D721Med (cell line): ENCODE measurements around the gene RTN4R.

Source experiments
- DNase-seq: peaks from one replicate; pipeline ENCODE4 v3.0.0; 2011; ENCODE audit warnings: low spot score; ENCODE audit not compliant: insufficient read length
- FAIRE-seq: peaks from 2 replicates; lab custom pipeline; 2011; peaks lifted over from hg19 to GRCh38; lab: Jason Lieb, UNC
- TF ChIP-seq, protein P1 (sequence below): IDR thresholded peaks from 2 replicates; pipeline ENCODE4 v1.5.1; 2012; ENCODE audit warnings: mild to moderate bottlenecking, control low read depth; ENCODE audit not compliant: insufficient read depth; ENCODE audit errors: missing control alignments

The RTN4R gene

GRCh38 chr22:20222764-20223420 lies 45.2 kb downstream of the RTN4R start:
- no peak for DNase-seq
- TF ChIP-seq, protein P1, sequence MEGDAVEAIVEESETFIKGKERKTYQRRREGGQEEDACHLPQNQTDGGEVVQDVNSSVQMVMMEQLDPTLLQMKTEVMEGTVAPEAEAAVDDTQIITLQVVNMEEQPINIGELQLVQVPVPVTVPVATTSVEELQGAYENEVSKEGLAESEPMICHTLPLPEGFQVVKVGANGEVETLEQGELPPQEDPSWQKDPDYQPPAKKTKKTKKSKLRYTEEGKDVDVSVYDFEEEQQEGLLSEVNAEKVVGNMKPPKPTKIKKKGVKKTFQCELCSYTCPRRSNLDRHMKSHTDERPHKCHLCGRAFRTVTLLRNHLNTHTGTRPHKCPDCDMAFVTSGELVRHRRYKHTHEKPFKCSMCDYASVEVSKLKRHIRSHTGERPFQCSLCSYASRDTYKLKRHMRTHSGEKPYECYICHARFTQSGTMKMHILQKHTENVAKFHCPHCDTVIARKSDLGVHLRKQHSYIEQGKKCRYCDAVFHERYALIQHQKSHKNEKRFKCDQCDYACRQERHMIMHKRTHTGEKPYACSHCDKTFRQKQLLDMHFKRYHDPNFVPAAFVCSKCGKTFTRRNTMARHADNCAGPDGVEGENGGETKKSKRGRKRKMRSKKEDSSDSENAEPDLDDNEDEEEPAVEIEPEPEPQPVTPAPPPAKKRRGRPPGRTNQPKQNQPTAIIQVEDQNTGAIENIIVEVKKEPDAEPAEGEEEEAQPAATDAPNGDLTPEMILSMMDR, result no peak
- FAIRE-seq, result no peak

DNA sequence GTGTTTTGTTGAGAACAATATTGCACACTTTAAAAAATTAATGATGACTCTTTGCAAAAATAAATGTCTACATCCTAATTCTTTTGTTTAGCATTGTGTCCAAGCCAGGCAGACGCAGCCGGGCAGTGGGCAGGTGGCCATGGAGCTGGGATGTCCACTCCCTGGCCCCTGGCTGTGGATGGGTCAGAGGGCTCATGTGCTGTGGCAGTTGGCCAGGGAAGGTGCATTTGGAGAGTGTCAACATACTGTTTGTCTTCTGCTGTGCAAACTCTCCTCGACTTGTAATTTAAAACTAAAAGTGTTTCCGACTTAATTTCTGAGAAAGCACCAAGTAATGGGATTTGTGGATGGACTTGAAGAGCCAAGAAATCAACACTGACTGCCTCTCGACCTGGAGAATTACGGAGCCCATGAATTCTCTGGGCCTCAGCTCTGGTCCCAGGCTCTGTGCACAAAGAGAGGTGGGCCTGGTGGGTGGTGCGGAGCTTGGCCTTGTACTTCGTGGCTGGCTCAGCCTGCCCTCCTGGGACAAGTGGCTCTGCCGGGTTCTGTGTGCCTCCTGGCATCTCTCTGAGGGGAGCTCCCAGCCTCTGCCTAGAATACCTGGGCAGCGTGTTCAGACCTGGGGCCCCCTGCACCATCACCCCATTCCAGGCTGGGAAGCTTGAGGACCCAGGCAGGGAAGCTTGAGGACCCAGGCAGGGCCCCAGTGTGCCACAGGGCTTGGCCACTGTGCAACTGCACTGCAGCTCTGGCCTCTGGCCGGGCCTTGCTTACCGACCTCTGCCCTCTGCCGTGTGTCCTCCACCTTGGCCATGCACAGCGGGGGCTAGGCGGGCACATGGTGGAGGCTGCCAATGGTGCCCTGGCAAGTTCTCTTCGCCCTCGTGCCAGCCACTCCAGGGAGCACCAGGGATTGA lies 46.4 kb downstream of the RTN4R start:
- no peak for DNase-seq
- TF ChIP-seq, protein P1, result no peak
- FAIRE-seq, result no peak

DNA sequence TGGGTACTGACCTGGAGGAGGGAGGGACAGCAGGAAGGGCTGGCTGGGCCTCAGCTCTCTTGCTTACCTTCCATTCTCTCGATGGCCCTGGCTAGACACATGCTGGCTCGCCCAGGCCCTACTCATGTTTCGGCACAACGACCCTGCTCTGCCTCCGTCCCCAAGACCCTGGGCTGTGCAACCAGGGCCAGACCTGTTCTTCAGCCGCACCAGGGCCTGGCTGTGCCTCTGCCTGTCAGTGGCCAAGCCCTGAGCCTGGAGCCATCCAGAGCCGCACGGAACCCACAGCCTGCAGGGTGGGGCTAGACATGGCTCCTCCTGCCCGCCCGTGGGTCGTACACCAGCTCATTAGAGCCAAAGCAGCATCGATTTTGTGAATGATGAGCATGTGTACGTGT lies 47.5 kb downstream of the RTN4R start:
- FAIRE-seq (no peak), DNase-seq (no peak)
- TF ChIP-seq, protein P1, result no peak

DNA sequence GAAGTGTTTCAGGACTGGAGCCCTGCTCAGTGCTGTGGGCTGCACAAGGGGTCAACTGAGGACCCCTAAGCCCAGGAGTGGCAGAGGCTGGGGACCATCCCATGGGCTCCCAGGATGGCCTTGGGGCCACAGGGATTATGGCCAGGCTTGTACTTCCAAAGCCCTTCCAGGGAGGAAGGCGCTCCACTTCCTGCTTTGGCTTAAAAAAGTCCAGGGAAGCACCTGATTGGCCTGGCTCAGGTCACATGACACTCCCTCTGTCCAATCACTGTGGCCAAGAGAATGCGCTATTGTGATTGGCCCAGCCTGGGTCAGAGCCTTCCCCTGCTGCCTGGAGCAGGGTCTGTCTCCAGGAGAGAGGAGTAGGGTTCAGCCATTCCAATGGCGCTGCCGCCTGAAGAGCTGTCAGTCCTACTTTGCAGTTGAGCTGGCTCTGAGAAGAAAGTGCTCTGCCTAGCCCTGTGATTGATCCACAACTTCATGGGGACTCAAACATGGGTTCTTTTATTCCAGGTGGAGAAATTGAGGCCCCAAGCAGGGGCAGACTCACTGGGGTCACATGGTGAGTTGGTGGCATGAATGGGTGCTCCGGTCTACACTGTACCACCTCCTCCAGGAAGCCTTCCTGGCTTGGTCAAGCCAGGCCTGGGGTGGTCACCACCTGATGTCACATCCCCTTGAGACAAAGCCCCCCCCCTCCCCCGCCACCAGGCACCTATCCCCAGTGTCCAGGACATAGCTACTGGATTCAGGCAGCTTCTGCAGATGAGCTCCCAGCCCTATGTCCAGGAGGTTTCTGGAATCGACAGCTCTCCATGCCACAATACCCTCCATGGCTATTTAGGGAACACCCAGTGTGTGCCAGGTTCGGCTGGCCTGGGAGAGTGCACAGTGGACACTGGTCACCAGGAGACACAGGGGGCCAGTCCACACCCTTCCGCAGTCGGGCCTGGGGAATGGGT lies 48.2 kb downstream of the RTN4R start:
- FAIRE-seq (no peak), DNase-seq (no peak)
- TF ChIP-seq, protein P1, result no peak

GRCh38 chr22:20218987-20219386 lies 49.1 kb downstream of the RTN4R start:
- DNase-seq (no peak), FAIRE-seq (no peak)
- TF ChIP-seq, protein P1, result no peak

DNA sequence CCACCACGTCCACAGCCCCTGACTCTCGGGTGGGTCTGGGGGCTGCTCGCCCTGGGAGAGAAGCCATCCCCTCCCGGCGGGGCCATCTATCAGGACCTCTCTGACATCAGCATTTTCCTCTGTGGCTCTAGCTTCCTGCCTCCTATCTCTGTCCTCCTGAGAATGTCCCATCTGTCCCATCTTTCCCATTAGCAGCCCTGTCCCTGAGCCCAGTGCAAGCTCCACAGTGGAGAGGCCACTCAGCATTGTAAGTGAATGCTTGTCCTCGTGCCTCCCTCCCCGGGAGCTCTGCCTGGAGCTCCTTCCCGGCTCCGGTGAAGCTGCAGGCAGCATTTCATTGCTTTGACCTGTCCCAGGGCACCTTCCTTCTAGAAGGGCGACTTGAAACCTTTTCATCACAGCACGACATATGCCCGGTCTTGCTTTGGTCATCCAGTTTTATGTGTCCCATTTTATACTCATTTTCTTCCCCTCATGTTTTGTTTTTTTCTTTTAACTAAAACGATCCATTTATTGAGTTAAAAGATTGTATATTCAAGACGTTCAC lies 49.7 kb downstream of the RTN4R start:
- FAIRE-seq (no peak), DNase-seq (no peak)
- TF ChIP-seq, protein P1, result no peak
